BE2C (cell line): Measurements from ENCODE around the gene KLC1.
A peak's percentile ranks its signal among the peaks of the same experiment; 100 is the strongest.

Experiments used
- DNase-seq: peaks from one replicate; pipeline ENCODE4 v3.0.0-alpha.2; 2020
- H3K27me3 ChIP-seq: fragments of 250-450 bp; sonication (Bioruptor Pico); 2 replicates; pipeline ENCODE4 v1.5.1; 2020; ENCODE audit warnings: mild to moderate bottlenecking
- H3K36me3 ChIP-seq: fragments of 250-450 bp; sonication (Bioruptor Pico); 2 replicates; pipeline ENCODE4 v1.5.1; 2020; ENCODE audit warnings: mild to moderate bottlenecking
- H3K4me1 ChIP-seq: fragments of 250-450 bp; sonication (Bioruptor Pico); 2 replicates; pipeline ENCODE4 v1.5.1; 2020
- H3K4me3 ChIP-seq: 2 replicates; pipeline ENCODE4 v1.5.1; 2011; ENCODE audit warnings: low read depth, low read length
- H3K9me3 ChIP-seq: fragments of 250-450 bp; sonication (Bioruptor Pico); 2 replicates; pipeline ENCODE4 v1.5.1; 2020
- CTCF ChIP-seq: IDR thresholded peaks from 2 replicates; pipeline ENCODE4 v1.5.1; 2012; ENCODE audit warnings: mild to moderate bottlenecking, low read depth, low read length

The KLC1 gene

GRCh38 chr14:103726474-103726873, 97.5 kb downstream of the KLC1 start:
- Histone ChIP-seq H3K4me1 (peaks cover 13% of the 10 kb centered on the region), H3K36me3 (peaks cover 23% of the 10 kb centered on the region)

GRCh38 chr14:103727313-103727980, 98.4 kb downstream of the KLC1 start:
- H3K9me3 ChIP-seq = no peaks in the 10 kb centered on the region
- no peak overlapping the region for H3K4me3 ChIP-seq
- TF ChIP-seq CTCF = peak; percentile 42
- H3K4me1 ChIP-seq = peaks cover 13% of the 10 kb centered on the region
- H3K27me3 ChIP-seq = no peaks in the 10 kb centered on the region
- peak; percentile 75 for DNase-seq
- H3K36me3 ChIP-seq = peaks cover 33% of the 10 kb centered on the region

More at GRCh38 chr14:103726474-103726873, 97.5 kb downstream of the KLC1 start:
- no peak for DNase-seq
- Histone ChIP-seq H3K4me3 (no peak overlapping the region), H3K9me3 (no peaks in the 10 kb centered on the region), H3K27me3 (no peaks in the 10 kb centered on the region)
- TF ChIP-seq CTCF = no peak

- H3K4me3 ChIP-seq = no peak overlapping the region
- H3K36me3 ChIP-seq = peaks cover 40% of the 10 kb centered on the region
- H3K9me3 ChIP-seq = no peaks in the 10 kb centered on the region
- peaks cover 13% of the 10 kb centered on the region for H3K4me1 ChIP-seq
- no peaks in the 10 kb centered on the region for H3K27me3 ChIP-seq
- no peak for TF ChIP-seq CTCF
- no peak for DNase-seq
These were observed 99.1 kb downstream of the KLC1 start for GRCh38 chr14:103728141-103728540.

GRCh38 chr14:103728721-103729120, 99.7 kb downstream of the KLC1 start:
- no peaks in the 10 kb centered on the region for H3K27me3 ChIP-seq
- H3K4me1 ChIP-seq = peaks cover 13% of the 10 kb centered on the region
- no peaks in the 10 kb centered on the region for H3K9me3 ChIP-seq
- no peak for TF ChIP-seq CTCF
- peaks cover 46% of the 10 kb centered on the region for H3K36me3 ChIP-seq
- DNase-seq = no peak
- H3K4me3 ChIP-seq = no peak overlapping the region

- TF ChIP-seq CTCF = no peak
- peaks cover 8% of the 10 kb centered on the region for H3K4me1 ChIP-seq
- no peaks in the 10 kb centered on the region for H3K27me3 ChIP-seq
- no peaks in the 10 kb centered on the region for H3K9me3 ChIP-seq
- H3K36me3 ChIP-seq = peaks cover 55% of the 10 kb centered on the region
- no peak overlapping the region for H3K4me3 ChIP-seq
- DNase-seq = no peak
These were observed 100.8 kb downstream of the KLC1 start for GRCh38 chr14:103729496-103730448.
